HG03520 (cell line): ENCODE results near the gene SRPK2.

Source experiments
- ATAC-seq: cut with Tn5 transposase; IDR thresholded peaks from one replicate; pipeline ENCODE4 v1.9.1; 2021; ENCODE audit warnings: mild to moderate bottlenecking, moderate library complexity; ENCODE audit not compliant: unreplicated experiment

The SRPK2 gene

GRCh38 chr7:105112440-105113418 is 276.0 kb downstream of the SRPK2 start:
- ATAC-seq, result no peak

GRCh38 chr7:105107458-105107857 is 281.3 kb downstream of the SRPK2 start:
- ATAC-seq, result no peak

GRCh38 chr7:105106473-105106872 is 282.2 kb downstream of the SRPK2 start:
- no peak for ATAC-seq

- ATAC-seq, result no peak
Observed at GRCh38 chr7:105105579-105105978, 283.1 kb downstream of the SRPK2 start.

GRCh38 chr7:105102557-105103352 is 286.0 kb downstream of the SRPK2 start:
- no peak for ATAC-seq

- ATAC-seq, result no peak
Observed at GRCh38 chr7:105101864-105102263, 286.9 kb downstream of the SRPK2 start.

GRCh38 chr7:105098863-105099515 is 289.7 kb downstream of the SRPK2 start:
- ATAC-seq, result peak; percentile 72

- ATAC-seq, result no peak
Observed at GRCh38 chr7:105097619-105098018, 291.1 kb downstream of the SRPK2 start.

- ATAC-seq, result no peak
Observed at GRCh38 chr7:105096306-105096705, 292.4 kb downstream of the SRPK2 start.

- ATAC-seq, result no peak
Observed at GRCh38 chr7:105094966-105095365, 293.8 kb downstream of the SRPK2 start.

- ATAC-seq, result no peak
Observed at GRCh38 chr7:105088456-105088855, 300.3 kb downstream of the SRPK2 start.

- no peak for ATAC-seq
Observed at GRCh38 chr7:105087981-105088380, 300.7 kb downstream of the SRPK2 start.

- ATAC-seq, result no peak
Observed at GRCh38 chr7:105086850-105087249, 301.9 kb downstream of the SRPK2 start.

- ATAC-seq, result no peak
Observed at GRCh38 chr7:105084581-105084980, 304.1 kb downstream of the SRPK2 start.

GRCh38 chr7:105079348-105079747 is 309.4 kb downstream of the SRPK2 start:
- ATAC-seq, result no peak

- ATAC-seq, result no peak
Observed at GRCh38 chr7:105073143-105073542, 315.6 kb downstream of the SRPK2 start.

GRCh38 chr7:105068886-105069285 is 319.8 kb downstream of the SRPK2 start:
- ATAC-seq, result no peak

- ATAC-seq, result no peak
Observed at GRCh38 chr7:105067691-105068090, 321.0 kb downstream of the SRPK2 start.
